T-helper 1 cell (primary cell): ENCODE data around the gene GGTLC2.
"Not testable (repeated sequence)": the region's sequence is repeated elsewhere in the genome, so short reads cannot be mapped to it uniquely, and the experiment has no call there.

Experiments
- DNase-seq, 5 donors: peaks; one replicate each; pipeline ENCODE4 v3.0.0-alpha.2; 2012 to 2020
- total RNA-seq, 4 donors: gene quantifications; one replicate each; lab custom pipeline; 2026; lab: John Stamatoyannopoulos, UW

Gene GGTLC2
- total RNA-seq, result 0 reads per million in 4 donors

GRCh38 chr22:22644314-22644713 is at the start of gene GGTLC2:
TSS of gene GGTLC2 (plus strand) at chr22:22644614. CDS start at chr22:22646346, 1,732 bp downstream.
- not testable (repeated sequence) for DNase-seq

- DNase-seq, result no peak
Observed at GRCh38 chr22:22595001-22595835, 49.2 kb upstream of the GGTLC2 start.

- no peak for DNase-seq
Observed at GRCh38 chr22:22598144-22598543, 46.3 kb upstream of the GGTLC2 start.

- DNase-seq, result no peak
Observed at GRCh38 chr22:22599248-22599647, 45.2 kb upstream of the GGTLC2 start.

GRCh38 chr22:22600531-22601261 is 43.7 kb upstream of the GGTLC2 start:
- no peak for DNase-seq

GRCh38 chr22:22603470-22603947 is 40.9 kb upstream of the GGTLC2 start:
- no peak for DNase-seq

GRCh38 chr22:22604326-22605073 is 39.9 kb upstream of the GGTLC2 start:
- DNase-seq, result no peak

GRCh38 chr22:22605074-22605404 is 39.4 kb upstream of the GGTLC2 start:
- DNase-seq, result no peak

- not testable (repeated sequence) for DNase-seq
Observed at GRCh38 chr22:22608022-22608421, 36.4 kb upstream of the GGTLC2 start.

- no peak for DNase-seq
Observed at GRCh38 chr22:22609291-22609690, 35.1 kb upstream of the GGTLC2 start.

GRCh38 chr22:22612516-22612915 is 31.9 kb upstream of the GGTLC2 start:
- DNase-seq, result no peak

- DNase-seq, result no peak
Observed at GRCh38 chr22:22614065-22614464, 30.3 kb upstream of the GGTLC2 start.

- DNase-seq, result peak in 1 of 5 donors; percentile 6
Observed at GRCh38 chr22:22616636-22617035, 27.8 kb upstream of the GGTLC2 start.

- no peak for DNase-seq
Observed at GRCh38 chr22:22618448-22618847, 26.0 kb upstream of the GGTLC2 start.

- DNase-seq, result no peak
Observed at GRCh38 chr22:22618923-22619322, 25.5 kb upstream of the GGTLC2 start.

- no peak for DNase-seq
Observed at GRCh38 chr22:22619765-22620414, 24.5 kb upstream of the GGTLC2 start.

- not testable (repeated sequence) for DNase-seq
Observed at GRCh38 chr22:22628546-22629495, 15.6 kb upstream of the GGTLC2 start.

- not testable (repeated sequence) for DNase-seq
Observed at GRCh38 chr22:22631223-22631652, 13.2 kb upstream of the GGTLC2 start.

GRCh38 chr22:22632226-22632625 is 12.2 kb upstream of the GGTLC2 start:
- DNase-seq, result not testable (repeated sequence)

GRCh38 chr22:22633533-22633932 is 10.9 kb upstream of the GGTLC2 start:
- not testable (repeated sequence) for DNase-seq

- DNase-seq, result not testable (repeated sequence)
Observed at GRCh38 chr22:22636260-22636659, 8.2 kb upstream of the GGTLC2 start.
